Skeletal muscle satellite cell (primary cell): ENCODE results near the gene USP26.
"Not testable (repeated sequence)": the region's sequence is repeated elsewhere in the genome, so short reads cannot be mapped to it uniquely, and the experiment has no call there.

ENCODE experiments used
- H3K27me3 ChIP-seq: 2 replicates; pipeline ENCODE4 v1.7.0; 2013; ENCODE audit warnings: low read length; ENCODE audit not compliant: control insufficient read depth, insufficient read depth
- H3K36me3 ChIP-seq: 2 replicates; pipeline ENCODE4 v1.7.0; 2013; ENCODE audit warnings: mild to moderate bottlenecking, control low read depth, low read length; ENCODE audit not compliant: insufficient read depth
- H3K4me1 ChIP-seq: 2 replicates; pipeline ENCODE4 v1.7.0; 2013; ENCODE audit warnings: low read length; ENCODE audit not compliant: control insufficient read depth, insufficient read depth
- H3K4me2 ChIP-seq: 2 replicates; pipeline ENCODE4 v1.7.0; 2013; ENCODE audit warnings: mild to moderate bottlenecking, low read length
- H3K4me3 ChIP-seq: 2 replicates; pipeline ENCODE4 v1.7.0; 2013; ENCODE audit warnings: low read length
- H3K9ac ChIP-seq: 2 replicates; pipeline ENCODE4 v1.7.0; 2013; ENCODE audit warnings: mild to moderate bottlenecking, low read depth, low read length, moderate library complexity
- H3K9me3 ChIP-seq: replicated peaks from 2 replicates; pipeline ENCODE4 v1.7.0; 2013; ENCODE audit warnings: mild to moderate bottlenecking, control low read depth, low read length

Gene USP26

DNA sequence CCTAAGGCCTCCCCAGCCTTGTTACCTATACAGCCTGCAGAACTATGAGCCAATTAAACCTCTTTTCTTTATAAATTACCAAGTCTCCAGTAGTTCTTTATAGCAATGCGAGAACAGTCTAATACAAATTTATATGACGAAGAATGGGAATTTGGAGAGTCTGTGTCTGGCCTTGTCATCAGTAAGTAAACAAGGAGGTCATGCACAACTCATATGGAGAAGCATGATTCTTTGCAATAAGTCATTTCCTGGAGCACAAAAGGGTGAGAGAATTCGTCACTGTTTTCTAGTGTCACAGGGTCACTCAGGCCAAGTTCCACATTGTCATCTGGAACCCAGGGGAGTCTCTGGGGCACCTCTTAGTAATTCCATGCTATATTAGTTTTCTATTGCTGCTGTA, 89.5 kb downstream of the USP26 start:
- no peak overlapping the region for H3K4me2 ChIP-seq
- no peak overlapping the region for H3K9ac ChIP-seq

DNA sequence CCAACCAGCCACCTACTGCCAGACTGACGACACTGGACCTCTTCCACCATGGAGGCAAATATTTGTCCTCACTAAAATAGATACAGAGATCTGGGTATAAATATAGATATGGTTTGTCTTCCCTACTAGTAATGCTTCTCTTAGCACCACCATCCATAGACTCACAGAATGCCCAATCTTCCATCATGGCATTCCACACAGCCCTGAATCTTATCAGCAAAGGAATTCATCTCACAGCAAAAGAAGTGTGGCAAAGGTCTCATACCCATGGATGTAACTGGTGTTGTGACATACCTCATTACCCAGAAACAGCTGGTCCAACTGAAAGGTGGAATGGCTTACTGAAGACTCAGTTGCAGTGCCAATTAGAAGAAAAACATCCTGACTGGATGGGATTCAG, 91.3 kb downstream of the USP26 start:
- H3K4me2 ChIP-seq, result no peak overlapping the region
- no peak overlapping the region for H3K9ac ChIP-seq
- H3K4me3 ChIP-seq, result no peak overlapping the region
- H3K9me3 ChIP-seq, result no peaks in the 10 kb centered on the region
- H3K36me3 ChIP-seq, result no peaks in the 10 kb centered on the region
- peaks cover 7% of the 10 kb centered on the region for H3K27me3 ChIP-seq
- no peaks in the 10 kb centered on the region for H3K4me1 ChIP-seq

More for the DNA sequence above, 89.5 kb downstream of the USP26 start:
- Histone ChIP-seq H3K27me3 (no peaks in the 10 kb centered on the region), H3K4me1 (no peaks in the 10 kb centered on the region), H3K4me3 (no peak overlapping the region), H3K9me3 (no peaks in the 10 kb centered on the region), H3K36me3 (no peaks in the 10 kb centered on the region)

DNA sequence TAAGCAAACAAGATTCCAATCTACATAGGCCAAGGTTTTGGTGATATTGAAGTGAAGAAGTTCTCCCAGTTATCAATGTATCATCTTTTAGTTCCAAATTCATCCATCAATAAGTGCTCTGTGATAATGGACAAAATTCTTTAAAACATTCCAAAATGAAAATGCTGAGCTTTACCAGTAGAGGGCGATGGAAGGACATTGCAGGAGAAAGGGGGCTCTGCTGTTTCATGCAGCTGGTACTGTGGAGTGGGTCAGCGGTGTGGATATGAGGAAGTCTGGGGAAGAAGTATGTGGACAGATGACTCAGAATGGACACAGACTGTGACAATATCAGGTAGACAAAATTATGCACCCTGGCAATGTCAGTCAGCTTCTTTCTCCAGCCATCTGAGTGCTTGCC, 91.9 kb downstream of the USP26 start:
- Histone ChIP-seq H3K9ac (no peak overlapping the region), H3K36me3 (no peaks in the 10 kb centered on the region), H3K9me3 (no peaks in the 10 kb centered on the region)

GRCh38 chrX:132999209-132999608, 97.7 kb downstream of the USP26 start:
- no peaks in the 10 kb centered on the region for H3K4me1 ChIP-seq
- no peak overlapping the region for H3K9ac ChIP-seq
- H3K4me2 ChIP-seq, result no peak overlapping the region
- H3K27me3 ChIP-seq, result peaks cover 17% of the 10 kb centered on the region
- H3K9me3 ChIP-seq, result no peaks in the 10 kb centered on the region
- H3K36me3 ChIP-seq, result no peaks in the 10 kb centered on the region
- H3K4me3 ChIP-seq, result no peak overlapping the region

More for the DNA sequence above, 91.9 kb downstream of the USP26 start:
- Histone ChIP-seq H3K4me2 (no peak overlapping the region), H3K4me1 (no peaks in the 10 kb centered on the region), H3K4me3 (no peak overlapping the region), H3K27me3 (peaks cover 8% of the 10 kb centered on the region)

GRCh38 chrX:132990835-132991234, 106.1 kb downstream of the USP26 start:
- no peaks in the 10 kb centered on the region for H3K9me3 ChIP-seq
- peaks cover 15% of the 10 kb centered on the region for H3K27me3 ChIP-seq
- no peak overlapping the region for H3K9ac ChIP-seq
- H3K4me2 ChIP-seq, result no peak overlapping the region
- H3K4me3 ChIP-seq, result no peak overlapping the region
- H3K4me1 ChIP-seq, result no peaks in the 10 kb centered on the region
- no peaks in the 10 kb centered on the region for H3K36me3 ChIP-seq

DNA sequence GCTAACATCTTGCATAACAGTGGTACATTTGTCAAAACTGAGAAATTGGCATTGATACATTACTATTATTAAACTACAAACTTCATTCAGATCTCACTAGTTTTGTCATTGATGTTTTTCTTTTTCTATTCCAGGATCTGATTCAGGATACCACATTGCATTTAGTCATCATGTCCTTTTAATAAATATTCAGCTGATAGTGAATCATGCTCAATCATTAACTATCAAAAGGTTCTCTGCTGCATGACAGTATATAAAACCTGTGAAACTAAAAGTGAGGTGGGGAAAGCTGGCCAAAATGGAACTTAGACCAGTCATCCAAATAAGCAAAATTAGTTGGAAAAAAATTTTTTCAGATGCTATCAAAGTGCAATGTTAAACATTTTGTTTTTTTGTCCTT, 110.4 kb downstream of the USP26 start:
- Histone ChIP-seq H3K27me3 (peaks cover 20% of the 10 kb centered on the region), H3K36me3 (no peaks in the 10 kb centered on the region), H3K9ac (no peak overlapping the region), H3K4me1 (no peaks in the 10 kb centered on the region), H3K4me3 (no peak overlapping the region), H3K9me3 (no peaks in the 10 kb centered on the region), H3K4me2 (no peak overlapping the region)

DNA sequence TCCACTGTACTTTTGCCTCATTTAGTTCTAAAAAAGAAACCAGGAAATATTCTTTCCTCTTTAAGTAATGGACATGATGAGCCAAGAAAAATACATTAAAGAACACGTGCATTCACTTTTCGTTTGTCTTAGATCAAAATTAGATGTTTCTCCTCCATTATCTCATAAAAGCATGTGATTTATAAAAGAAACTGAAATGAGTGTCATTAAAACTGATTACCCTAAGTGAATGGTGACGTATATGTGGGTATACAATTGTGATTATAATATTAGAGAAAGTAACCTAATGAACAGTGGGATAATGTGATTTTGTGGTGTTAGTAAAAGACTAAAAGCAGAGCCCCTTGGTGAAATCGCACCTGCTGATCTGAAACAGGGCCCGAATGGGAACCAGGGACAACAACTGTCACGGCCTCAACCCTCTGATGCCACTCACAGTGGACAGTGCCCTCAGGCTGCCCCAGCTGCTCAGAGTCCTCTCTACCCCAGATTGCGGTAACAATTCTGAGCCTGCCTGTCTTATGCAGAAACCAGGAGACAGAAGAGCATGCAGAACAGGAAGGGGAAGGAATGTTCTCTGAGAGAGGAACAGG, 112.8 kb downstream of the USP26 start:
- Histone ChIP-seq H3K36me3 (no peaks in the 10 kb centered on the region), H3K27me3 (peaks cover 15% of the 10 kb centered on the region), H3K9ac (no peak overlapping the region), H3K4me1 (no peaks in the 10 kb centered on the region), H3K4me3 (no peak overlapping the region), H3K9me3 (no peaks in the 10 kb centered on the region), H3K4me2 (no peak overlapping the region)

- Histone ChIP-seq H3K9ac (no peak overlapping the region), H3K9me3 (no peaks in the 10 kb centered on the region), H3K4me3 (no peak overlapping the region), H3K27me3 (peaks cover 15% of the 10 kb centered on the region), H3K36me3 (no peaks in the 10 kb centered on the region), H3K4me2 (no peak overlapping the region), H3K4me1 (no peaks in the 10 kb centered on the region)
These were observed 113.4 kb downstream of the USP26 start for GRCh38 chrX:132983496-132983895.

DNA sequence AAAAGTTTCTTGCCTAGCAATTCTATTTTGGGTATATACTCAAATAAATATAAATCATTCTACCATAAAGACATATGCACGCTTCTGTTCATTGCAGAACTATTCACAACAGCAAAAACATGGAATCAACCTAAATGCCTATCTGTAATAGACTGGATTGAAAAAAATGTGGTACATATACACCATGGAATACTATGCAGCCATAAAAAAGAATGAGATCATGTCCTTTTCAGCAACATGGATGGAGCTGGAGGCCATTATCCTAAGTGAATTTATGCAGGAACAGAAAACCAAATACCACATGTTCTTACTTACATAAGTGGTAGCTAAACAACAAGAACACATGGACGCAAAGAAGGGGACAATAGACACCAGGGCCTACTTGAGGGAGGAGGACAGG, 116.9 kb downstream of the USP26 start:
- not testable (repeated sequence) for H3K4me3 ChIP-seq, H3K9ac ChIP-seq, H3K4me2 ChIP-seq, H3K36me3 ChIP-seq, H3K4me1 ChIP-seq, H3K9me3 ChIP-seq
- peaks cover 13% of the 10 kb centered on the region for H3K27me3 ChIP-seq
